Lower lobe of right lung (tissue), 2 donors: ENCODE data around the gene KLHDC4. TPM values are rescaled to one million over a fixed set of nuclear protein-coding genes. Genes with fewer than 3 reads are reported as not detected.
A peak's percentile ranks its signal among the peaks of the same experiment; 100 is the strongest.

ENCODE experiments used
- ATAC-seq, 2 donors: fragments of 200-7000 bp; cut with Tn5 transposase; one replicate each; pipeline ENCODE4 v1.9.1; 2020 to 2022; ENCODE audit warnings: mild to moderate bottlenecking in 2 of 2, moderate library complexity in 2 of 2
- DNase-seq: peaks from one replicate; pipeline ENCODE4 v3.0.0-alpha.2; 2020
- H3K27ac ChIP-seq: fragments of 200-600 bp; one replicate; pipeline ENCODE4 v1.8.0; 2022
- H3K27me3 ChIP-seq: fragments of 200-600 bp; one replicate; pipeline ENCODE4 v1.8.0; 2022; ENCODE audit warnings: low read depth
- H3K36me3 ChIP-seq: fragments of 200-600 bp; one replicate; pipeline ENCODE4 v1.8.0; 2022; ENCODE audit warnings: mild to moderate bottlenecking
- H3K4me1 ChIP-seq: fragments of 200-600 bp; one replicate; pipeline ENCODE4 v1.8.0; 2022
- H3K4me3 ChIP-seq: fragments of 200-600 bp; one replicate; pipeline ENCODE4 v1.8.0; 2022; ENCODE audit warnings: mild to moderate bottlenecking
- H3K9me3 ChIP-seq: fragments of 200-600 bp; one replicate; pipeline ENCODE4 v1.8.0; 2022
- CTCF ChIP-seq: fragments of 200-600 bp; IDR thresholded peaks from one replicate; pipeline ENCODE4 v1.8.0; 2022; ENCODE audit warnings: antibody characterized with exemption, mild to moderate bottlenecking
- intact Hi-C: fragments of 100-400 bp; cut with DNase I; formaldehyde crosslinking; loops from one replicate; pipeline ENCODE4 v1.11.0; 2022
- total RNA-seq: library from RNA; stranded (reverse); fragmentation: NEBNext Ultra II Directional; extraction: Animal tissue kit (Norgen Biotek cat#: 25700); gene quantifications from one replicate; pipeline ENCODE4 v1.2.1, GENCODE V29; 2021
- donor health status: DM: no; HTN: yes; CAD: no; lungs with severe emphysema.

The KLHDC4 gene
- total RNA-seq, 1 donor from 2014 or later, result 33.9 TPM

- TF ChIP-seq CTCF, result no peak
- DNase-seq (no peak), ATAC-seq (no peak)
- intact Hi-C loops, result no loop called here
- H3K27me3 ChIP-seq, result no peaks in the 10 kb centered on the region
- H3K27ac ChIP-seq, result no peak overlapping the region
- H3K4me3 ChIP-seq, result no peak overlapping the region
- H3K36me3 ChIP-seq, result peaks cover 65% of the 10 kb centered on the region
- no peaks in the 10 kb centered on the region for H3K4me1 ChIP-seq
- H3K9me3 ChIP-seq, result no peaks in the 10 kb centered on the region
Observed at GRCh38 chr16:87715658-87716057, 50.1 kb downstream of the KLHDC4 start.

GRCh38 chr16:87715231-87715630 is 50.6 kb downstream of the KLHDC4 start:
- intact Hi-C loops, result no loop called here
- Histone ChIP-seq H3K27me3 (no peaks in the 10 kb centered on the region), H3K36me3 (peaks cover 65% of the 10 kb centered on the region), H3K27ac (no peak overlapping the region), H3K4me1 (no peaks in the 10 kb centered on the region), H3K4me3 (no peak overlapping the region), H3K9me3 (no peaks in the 10 kb centered on the region)
- no peak for DNase-seq
- no peak for ATAC-seq
- TF ChIP-seq CTCF, result no peak

- no peaks in the 10 kb centered on the region for H3K9me3 ChIP-seq
- no peaks in the 10 kb centered on the region for H3K4me1 ChIP-seq
- intact Hi-C loops, result no loop called here
- peaks cover 76% of the 10 kb centered on the region for H3K36me3 ChIP-seq
- ATAC-seq (peak in 1 of 2 donors; percentile 8), DNase-seq (no peak)
- no peak for TF ChIP-seq CTCF
- H3K27me3 ChIP-seq, result no peaks in the 10 kb centered on the region
- H3K27ac ChIP-seq, result no peak overlapping the region
- H3K4me3 ChIP-seq, result no peak overlapping the region
Observed at GRCh38 chr16:87713451-87714229, 52.1 kb downstream of the KLHDC4 start.

GRCh38 chr16:87712184-87712762 is 53.5 kb downstream of the KLHDC4 start:
- Histone ChIP-seq H3K4me3 (no peak overlapping the region), H3K36me3 (peaks cover 84% of the 10 kb centered on the region), H3K27me3 (no peaks in the 10 kb centered on the region), H3K9me3 (no peaks in the 10 kb centered on the region), H3K4me1 (no peaks in the 10 kb centered on the region), H3K27ac (no peak overlapping the region)
- no peak for DNase-seq
- no peak for ATAC-seq
- intact Hi-C loops, result no loop called here
- no peak for TF ChIP-seq CTCF

- ATAC-seq (no peak), DNase-seq (no peak)
- Histone ChIP-seq H3K4me1 (no peaks in the 10 kb centered on the region), H3K36me3 (peaks cover 85% of the 10 kb centered on the region), H3K9me3 (no peaks in the 10 kb centered on the region), H3K4me3 (no peak overlapping the region), H3K27me3 (no peaks in the 10 kb centered on the region), H3K27ac (no peak overlapping the region)
- intact Hi-C loops, result no loop called here
- TF ChIP-seq CTCF, result no peak
Observed at GRCh38 chr16:87710887-87711286, 54.9 kb downstream of the KLHDC4 start.
